H1 (cell line): Measurements from ENCODE around the gene RALGAPA2.

ENCODE experiments used
- CHD1 ChIP-seq: IDR thresholded peaks from 2 replicates; pipeline ENCODE4 v1.6.1; 2012; ENCODE audit warnings: low read depth, low read length, improper control_type of control experiment
- RXRA ChIP-seq: IDR thresholded peaks from 2 replicates; pipeline ENCODE4 v1.6.1; 2011; ENCODE audit warnings: low read depth, mild to moderate bottlenecking, low read length, moderate library complexity; ENCODE audit not compliant: insufficient read depth
- TF ChIP-seq, protein P1 (sequence below): IDR thresholded peaks from 2 replicates; pipeline ENCODE4 v1.6.1; 2012; ENCODE audit warnings: low read length, inconsistent platforms
- TF ChIP-seq, protein P2 (sequence below): IDR thresholded peaks from 2 replicates; pipeline ENCODE4 v1.6.1; 2011; ENCODE audit warnings: low read length, improper control_type of control experiment

DNA sequence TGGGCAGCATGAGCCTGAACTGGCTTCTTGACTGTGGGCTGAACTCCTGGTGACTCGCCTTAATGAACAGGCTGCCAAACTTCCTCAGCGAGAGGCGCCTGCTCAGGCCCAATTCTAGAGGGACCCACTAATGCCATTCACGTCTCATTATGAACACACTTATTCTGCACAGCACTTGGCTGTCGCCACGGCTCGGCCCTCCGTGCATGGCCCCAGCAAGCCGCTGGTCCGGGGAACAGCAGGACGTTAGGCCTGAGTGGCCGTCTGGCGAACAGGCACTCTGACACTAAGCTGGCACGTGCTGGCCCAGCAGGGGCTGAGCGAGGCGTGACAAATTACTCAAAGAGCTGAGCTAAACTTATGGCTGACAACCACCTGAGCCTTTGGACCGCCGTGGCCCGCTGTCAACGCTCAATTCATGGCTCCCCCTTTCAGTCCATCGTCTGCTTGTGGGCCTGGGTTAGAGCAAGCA, 298.6 kb downstream of the RALGAPA2 start:
- TF ChIP-seq, protein P1, sequence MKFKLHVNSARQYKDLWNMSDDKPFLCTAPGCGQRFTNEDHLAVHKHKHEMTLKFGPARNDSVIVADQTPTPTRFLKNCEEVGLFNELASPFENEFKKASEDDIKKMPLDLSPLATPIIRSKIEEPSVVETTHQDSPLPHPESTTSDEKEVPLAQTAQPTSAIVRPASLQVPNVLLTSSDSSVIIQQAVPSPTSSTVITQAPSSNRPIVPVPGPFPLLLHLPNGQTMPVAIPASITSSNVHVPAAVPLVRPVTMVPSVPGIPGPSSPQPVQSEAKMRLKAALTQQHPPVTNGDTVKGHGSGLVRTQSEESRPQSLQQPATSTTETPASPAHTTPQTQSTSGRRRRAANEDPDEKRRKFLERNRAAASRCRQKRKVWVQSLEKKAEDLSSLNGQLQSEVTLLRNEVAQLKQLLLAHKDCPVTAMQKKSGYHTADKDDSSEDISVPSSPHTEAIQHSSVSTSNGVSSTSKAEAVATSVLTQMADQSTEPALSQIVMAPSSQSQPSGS = no peak
- no peak for TF ChIP-seq RXRA
- TF ChIP-seq CHD1 = no peak
- TF ChIP-seq, protein P2, sequence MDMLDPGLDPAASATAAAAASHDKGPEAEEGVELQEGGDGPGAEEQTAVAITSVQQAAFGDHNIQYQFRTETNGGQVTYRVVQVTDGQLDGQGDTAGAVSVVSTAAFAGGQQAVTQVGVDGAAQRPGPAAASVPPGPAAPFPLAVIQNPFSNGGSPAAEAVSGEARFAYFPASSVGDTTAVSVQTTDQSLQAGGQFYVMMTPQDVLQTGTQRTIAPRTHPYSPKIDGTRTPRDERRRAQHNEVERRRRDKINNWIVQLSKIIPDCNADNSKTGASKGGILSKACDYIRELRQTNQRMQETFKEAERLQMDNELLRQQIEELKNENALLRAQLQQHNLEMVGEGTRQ = no peak
